ENCODE data around the gene STK11.

STK11 gene

DNA sequence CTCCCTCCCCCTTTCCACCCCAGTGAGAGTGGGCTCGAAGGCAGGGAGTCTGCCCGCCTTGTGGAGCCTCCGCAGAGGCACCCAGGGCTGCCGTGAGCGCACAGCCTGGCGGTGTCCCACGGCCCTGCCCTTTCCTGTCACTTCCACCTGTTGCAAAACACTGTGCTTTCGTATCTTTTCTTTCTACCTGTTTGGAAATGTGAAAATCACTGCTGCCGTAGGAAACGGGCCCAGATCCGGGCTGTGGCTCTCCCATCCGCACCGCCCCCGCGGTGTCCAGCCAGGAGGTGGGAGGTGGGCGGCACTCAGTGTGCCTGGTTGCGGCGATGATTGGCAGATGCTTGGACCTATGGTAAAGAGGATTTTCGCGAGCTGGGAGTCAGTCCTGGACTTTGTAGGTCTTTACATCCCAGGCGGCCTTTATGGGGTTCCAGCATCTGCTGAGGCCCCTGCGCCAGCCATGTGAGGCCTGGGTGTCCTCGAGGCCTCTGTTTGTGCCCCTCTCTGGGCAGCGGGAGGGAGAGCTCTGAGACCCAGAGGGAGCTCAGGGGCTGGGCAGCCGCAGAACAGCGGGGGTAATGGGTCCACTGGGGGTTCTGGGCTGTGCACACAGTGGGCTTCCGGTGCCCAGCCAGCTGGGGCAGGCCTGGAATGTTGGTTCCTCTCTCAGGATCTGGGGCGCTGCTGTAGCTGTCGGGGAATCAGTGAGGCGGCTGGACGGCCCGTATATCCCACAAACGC lies 6.1 kb downstream of the STK11 start:
- no peak for DNase-seq (ENCODE audit: low read depth)

DNA sequence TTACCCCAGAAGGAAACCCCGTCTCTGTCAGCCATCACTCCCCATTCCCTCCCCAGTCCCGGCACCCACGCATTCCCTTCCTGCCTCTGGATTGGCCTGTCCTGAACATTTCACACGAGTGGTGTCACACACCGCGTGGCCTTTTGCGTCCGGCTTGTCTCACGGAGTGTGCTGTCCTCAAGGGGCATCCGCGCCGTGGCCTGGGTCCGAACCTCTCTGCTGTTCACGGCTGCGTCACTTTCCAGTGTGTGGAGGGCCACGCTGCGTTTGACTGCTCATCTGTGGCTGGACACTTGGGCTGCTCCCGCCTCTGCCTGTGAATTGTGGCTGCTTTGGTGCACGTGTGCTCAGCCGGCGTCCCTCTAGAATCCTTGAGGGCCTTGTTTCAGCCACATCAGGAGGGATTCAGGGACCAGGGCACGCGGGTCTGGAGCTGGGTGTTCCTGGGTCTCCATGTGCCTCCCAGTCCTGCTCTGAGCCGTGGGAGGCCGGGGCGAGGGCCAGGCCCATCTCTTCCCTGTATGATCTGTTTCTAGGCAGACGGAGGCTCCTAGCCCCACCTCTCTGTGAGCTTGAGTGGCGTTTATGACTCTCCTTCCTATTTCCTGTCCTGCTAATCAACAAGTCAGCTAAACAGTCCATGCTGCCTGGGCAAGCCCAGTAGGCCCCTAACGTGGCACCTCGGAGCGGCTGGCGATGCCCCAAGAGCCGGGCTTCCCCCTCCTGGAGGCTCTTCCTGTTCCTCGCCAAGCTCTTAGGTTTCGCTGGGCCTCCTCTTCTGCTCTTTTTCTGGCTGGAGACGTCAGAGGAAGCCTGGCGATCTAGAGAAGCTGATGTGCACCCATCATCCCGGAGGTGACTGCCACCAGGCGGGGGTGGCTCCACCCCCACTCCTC lies 8.1 kb downstream of the STK11 start:
- DNase-seq (ENCODE audit: low read depth), result no peak

DNA sequence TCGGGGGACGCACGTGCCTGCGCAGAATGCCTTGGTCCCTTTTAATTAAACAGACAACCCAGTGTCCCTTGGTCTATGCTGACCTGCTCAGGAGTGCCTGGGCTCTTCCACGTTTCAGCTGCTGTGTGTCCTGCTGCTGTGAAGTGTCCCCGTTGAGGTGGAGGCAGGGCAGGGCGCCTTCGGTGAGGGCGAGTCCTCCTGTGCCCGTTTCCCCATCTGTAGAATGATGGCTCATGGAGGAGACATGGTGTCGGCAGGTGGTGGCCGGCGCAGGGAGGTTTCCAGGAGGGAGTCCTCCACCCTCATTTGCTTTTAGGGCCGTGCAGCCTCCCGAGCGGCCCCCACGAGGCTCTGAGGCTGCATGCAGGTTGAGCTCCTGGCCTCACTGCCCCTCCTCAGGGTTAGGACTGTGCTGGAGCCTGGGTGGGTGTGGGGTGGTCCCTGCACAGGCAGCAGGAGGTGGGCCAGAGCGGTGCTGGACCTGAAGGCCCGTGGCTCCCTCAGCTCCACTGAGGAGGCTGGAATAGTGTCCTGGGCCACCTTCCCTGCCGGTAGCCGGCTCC lies 8.8 kb downstream of the STK11 start:
- DNase-seq (ENCODE audit: low read depth), result no peak

DNA sequence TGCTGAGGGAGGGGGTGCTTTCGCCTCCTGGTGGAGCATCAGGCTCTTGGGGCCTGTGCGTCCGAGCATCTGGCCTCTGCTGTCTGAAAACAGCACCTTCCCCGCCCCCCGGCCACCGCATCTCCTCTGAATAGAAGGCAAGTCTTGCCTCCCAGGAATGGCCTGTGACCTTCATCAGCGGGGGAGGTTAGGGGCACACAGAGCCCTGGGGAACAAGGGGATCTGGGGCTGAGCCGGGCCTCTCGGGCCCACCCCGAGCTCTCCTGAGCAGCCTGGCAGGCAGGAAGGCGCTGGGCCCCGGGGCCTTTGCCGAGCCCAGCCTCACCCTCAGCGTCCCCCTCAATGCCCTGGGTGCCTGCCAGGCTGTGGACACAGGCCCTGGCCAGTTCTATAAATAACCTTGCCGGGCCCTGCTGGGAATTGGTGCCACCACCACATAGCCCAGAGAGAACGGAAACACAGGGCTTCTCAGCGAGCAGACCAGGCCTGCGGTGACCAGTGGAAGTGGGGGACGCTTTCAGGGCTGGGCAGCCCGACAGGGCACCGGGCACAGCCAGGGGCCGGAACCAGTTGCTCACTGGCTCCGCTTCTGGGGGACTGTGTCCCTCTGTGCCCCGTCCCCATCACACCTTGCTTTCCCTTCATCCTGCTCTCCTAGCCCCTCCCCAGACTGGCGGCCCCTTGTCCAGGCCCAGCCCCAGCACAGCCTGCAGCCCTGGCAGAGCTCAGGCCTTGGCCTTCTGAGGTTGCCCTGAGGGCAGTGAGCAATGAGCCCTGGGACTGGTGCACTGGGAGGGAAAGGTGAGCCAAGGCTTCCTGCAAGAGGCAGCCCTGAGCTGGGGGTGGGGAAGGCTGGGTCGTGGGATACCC lies 9.5 kb downstream of the STK11 start:
- no peak for DNase-seq (ENCODE audit: low read depth)

DNA sequence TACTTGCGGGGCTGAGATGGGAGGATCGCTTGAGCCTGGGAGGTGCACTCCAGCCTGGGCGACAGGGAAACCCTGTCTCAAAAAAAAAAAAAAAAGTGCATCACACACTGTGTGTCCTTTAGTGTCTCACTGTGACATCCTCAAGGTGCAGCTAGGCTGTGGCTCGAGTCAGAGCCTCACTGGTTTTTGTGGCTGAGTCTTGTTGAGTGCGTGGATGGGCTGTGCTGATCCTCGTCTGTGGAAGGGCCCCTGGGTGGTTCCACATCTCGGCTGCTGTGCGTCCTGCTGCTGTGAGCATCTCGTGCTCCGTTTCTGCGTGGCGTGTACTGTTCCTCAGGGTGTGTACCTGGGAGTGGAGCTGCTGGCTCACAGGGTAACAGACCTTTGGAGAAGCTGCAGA lies 11.2 kb downstream of the STK11 start:
- DNase-seq (ENCODE audit: low read depth), result no peak

DNA sequence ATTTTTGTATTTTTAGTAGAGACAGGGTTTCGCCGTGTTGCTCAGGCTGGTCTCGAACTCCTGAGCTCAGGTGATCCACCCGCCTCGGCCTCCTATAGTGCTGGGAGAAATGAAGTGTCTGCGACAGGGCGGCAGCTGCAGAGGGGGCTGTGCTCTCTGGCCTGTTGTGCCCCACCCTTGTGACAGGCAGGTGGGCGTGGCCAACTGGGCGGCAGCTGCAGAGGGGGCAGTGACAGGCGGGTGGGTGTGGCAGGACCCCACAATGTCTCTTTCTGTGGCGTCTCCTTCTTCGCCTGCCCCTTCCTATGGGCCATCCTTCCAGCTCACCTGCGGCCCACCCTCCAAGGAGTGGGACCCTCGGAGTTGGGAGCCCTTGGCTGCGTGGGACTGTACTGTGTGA lies 11.8 kb downstream of the STK11 start:
- no peak for DNase-seq (ENCODE audit: low read depth)

DNA sequence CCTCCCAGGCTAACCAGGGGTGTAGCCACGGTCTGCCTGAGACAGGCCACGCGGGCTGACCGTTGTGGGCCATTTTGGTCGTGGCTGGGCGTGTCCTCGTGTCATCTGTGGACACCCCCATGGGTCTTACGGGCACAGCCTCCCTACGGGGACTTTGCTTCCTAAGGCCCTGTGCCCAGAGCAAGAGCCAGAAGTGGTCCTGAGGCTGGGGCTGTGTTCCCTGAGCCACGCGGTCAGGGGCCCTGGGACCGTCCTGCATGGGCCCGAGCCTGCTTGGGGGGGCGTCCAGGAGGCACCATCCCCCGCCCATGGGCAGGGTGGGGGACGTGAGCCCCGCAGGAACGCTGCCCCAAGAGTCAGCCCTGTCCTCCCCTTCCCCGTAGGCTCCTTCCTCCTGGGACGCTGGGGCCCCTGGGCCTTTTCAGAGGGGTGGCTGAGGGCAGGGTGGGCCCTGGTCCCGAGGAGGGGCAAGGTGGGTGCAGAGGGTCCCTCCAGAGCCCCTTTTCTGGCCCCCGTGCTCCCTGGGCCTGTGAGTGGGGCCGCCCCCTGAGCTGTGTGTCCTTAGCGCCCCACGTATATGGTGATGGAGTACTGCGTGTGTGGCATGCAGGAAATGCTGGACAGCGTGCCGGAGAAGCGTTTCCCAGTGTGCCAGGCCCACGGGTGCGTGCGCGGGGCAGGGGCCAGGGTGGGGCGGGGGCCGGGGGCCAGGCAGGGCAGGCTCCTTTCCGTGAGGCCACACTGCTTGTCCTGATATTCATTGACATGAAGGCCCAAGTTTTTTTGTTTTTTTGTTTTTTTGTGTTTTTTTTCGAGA lies 13.4 kb downstream of the STK11 start:
- DNase-seq (ENCODE audit: low read depth), result no peak

DNA sequence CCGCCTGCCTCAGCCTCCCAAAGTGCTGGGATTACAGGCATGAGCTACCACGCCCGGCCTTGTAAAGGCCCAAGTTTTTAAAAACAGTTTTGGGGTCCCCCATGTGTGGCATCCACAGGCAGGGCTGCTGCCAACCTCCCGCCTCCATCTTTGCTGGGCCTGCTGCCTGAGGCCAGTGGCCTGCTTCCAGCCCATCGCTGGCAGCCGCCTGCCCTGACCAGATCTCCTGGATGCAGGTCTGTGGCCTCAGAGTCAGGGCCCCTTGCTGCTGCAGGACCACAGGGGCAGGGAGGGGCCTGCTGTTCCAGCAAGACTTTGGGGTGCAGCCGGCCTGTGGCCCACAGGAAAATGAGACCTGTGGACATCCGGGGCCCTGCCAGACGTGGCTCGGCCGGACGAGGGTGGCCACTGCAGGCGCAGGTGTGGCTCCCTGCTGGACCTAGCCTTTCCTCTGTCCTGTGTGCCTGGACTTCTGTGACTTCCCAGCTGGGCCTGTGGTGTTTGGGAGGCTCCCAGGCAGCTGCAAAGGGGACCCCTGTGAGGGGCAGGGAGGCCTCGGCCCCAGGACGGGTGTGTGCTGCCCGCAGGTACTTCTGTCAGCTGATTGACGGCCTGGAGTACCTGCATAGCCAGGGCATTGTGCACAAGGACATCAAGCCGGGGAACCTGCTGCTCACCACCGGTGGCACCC lies 14.4 kb downstream of the STK11 start:
- DNase-seq (ENCODE audit: low read depth), result no peak

DNA sequence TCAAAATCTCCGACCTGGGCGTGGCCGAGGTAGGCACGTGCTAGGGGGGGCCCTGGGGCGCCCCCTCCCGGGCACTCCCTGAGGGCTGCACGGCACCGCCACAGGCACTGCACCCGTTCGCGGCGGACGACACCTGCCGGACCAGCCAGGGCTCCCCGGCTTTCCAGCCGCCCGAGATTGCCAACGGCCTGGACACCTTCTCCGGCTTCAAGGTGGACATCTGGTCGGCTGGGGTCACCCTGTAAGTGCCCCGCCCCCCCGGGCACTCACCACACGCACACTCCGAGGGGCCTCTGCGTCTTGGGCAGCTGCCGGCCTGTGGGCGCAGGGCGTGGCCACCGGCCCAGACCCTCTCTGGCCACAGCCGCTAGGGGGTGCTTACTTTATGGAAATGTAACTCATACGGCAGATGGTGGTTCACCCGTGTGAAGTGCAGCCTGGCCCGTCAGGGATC lies 14.9 kb downstream of the STK11 start:
- DNase-seq (ENCODE audit: low read depth), result no peak

DNA sequence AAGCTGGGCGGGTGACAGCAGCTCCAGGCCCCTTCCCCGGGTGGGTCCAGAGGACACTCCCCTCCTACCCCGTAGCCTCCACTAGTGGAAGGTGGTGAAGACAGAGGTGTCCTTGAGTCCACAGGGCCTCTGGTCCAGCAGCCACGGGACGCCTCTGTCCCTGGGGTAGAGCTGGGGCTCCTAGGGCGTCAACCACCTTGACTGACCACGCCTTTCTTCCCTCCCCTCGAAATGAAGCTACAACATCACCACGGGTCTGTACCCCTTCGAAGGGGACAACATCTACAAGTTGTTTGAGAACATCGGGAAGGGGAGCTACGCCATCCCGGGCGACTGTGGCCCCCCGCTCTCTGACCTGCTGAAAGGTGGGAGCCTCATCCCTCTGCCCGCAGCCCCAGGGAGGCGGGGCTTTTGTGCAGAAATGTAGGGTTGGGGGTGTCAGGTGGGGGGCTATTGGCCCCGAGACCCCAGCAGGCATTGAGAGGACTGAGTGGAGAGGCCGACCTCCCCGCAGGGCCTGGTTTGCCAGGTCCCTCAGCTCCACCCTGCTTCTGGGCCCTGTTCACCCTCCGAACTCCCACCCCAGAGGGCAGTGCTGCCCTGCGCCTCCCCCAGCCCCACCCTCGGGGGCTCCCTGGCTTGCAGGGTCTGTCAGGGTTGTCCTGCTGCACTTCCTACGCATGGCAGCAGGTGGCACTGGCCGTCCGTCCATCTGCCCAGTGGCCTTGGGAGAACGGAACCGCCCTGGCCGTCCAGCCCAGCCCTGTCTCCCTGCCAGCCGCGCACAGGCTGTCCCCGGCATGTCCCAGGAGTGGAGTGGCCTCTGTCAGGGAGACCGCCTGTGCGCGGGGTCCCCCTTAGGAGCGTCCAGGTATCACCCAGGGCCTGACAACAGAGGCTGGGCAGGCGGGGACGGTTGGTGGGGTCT lies 15.7 kb downstream of the STK11 start:
- no peak for DNase-seq (ENCODE audit: low read depth)

DNA sequence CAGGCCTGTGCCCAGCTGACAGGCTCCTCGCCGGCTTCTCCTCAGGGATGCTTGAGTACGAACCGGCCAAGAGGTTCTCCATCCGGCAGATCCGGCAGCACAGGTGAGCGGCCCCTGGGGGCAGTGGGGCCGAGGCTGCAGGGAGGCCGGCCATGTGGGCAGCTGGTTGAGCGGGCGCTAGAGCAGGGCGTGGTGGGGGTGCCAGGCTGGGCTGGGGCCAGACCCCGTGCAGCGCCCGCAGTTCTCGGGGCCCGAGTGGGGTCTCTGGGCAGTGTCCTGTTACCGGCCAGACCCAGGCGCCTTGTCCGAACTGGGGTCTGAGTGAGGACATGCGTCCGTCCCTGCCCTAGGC lies 16.3 kb downstream of the STK11 start:
- no peak for DNase-seq (ENCODE audit: low read depth)

DNA sequence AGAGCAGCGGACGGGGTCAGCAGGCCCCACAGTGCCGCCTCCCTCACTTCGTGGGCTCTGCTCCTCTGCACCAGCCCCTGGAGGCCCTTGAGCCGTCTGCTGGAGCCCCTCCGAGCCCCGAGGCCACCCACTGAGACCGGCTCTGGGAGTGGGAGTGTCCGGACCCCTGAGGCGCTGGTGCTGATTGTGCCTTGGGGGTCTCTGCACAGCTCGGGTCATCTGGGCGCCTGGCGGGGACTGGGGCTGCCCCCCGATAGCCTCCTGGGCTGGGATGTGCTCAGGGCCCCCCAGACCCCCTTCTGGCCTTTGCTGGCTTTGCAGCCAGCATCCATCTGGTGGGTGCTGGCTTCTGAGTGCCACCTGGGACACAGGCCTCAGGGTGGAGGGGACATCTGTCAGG lies 16.8 kb downstream of the STK11 start:
- DNase-seq (ENCODE audit: low read depth), result no peak

DNA sequence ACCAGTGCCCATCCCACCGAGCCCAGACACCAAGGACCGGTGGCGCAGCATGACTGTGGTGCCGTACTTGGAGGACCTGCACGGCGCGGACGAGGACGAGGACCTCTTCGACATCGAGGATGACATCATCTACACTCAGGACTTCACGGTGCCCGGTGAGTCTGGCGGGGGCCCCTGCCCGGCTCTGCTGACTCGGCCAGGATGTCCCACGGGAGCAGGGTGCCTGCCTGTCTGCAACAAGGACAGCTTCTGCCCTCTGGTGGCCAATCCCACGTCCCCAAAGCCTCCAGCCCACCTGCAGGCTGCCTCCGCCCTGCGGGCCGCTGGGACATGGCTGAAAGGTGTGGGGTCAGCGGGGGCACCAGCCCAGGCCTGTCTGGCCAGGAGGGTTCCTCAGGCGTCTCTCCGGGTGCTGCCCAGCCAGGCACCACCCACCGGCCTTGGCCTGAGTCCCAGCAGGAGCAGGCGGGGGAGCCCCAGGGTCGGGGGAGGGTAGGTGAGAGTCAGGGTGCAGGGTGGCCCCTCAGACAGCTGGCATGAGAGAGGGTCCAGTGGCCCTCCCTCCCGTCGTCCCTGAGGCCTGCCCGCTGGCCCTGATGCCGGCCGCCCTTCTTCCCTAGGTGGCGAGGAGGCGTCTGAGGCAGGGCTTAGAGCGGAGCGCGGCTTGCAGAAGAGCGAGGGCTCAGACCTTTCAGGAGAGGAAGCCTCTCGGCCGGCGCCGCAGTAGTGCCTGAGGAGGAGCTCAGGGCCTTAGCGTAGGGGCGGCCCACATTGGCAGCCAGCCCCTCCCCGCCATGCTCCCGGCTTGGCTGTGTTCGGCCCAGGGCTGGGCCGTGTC lies 17.7 kb downstream of the STK11 start:
- no peak for DNase-seq (ENCODE audit: low read depth)

DNA sequence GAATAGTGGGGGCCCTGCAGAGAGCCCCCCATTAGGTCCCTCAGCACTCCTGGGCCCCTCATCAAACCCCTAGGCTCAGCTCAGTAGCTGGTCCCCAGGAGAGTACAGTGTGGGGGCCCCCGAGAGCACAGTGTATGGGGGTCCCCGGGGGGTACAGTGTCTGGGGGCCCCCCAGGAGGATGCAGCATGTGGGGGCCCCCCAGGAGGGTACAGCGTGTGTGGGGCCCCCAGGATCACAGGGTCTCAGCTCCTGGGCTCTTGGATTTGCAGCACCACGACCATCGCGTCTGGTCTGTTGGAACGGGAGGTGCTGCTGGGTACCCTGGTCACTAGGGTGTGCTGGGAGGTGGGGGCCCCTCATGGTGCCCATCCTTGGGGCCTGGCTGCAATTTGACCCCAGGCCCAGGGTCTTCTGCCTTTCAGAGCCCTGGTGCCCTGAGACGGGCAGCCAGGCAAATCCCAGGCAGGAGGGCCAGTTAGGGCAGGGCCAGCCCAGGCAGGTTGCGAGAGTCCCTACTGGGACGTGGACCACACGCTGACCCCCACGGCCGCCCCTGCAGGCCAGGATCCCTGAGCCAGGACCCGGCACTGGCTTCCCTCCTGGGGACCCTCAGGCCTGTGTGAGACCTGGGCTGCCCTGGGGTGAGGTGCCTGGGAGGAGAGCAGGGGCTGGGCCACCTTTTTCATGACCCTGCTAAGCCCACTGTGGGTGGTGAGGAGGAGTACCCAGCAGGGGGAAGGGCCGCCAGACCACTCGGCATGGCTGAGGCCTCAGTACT lies 18.7 kb downstream of the STK11 start:
- DNase-seq (ENCODE audit: low read depth), result no peak

DNA sequence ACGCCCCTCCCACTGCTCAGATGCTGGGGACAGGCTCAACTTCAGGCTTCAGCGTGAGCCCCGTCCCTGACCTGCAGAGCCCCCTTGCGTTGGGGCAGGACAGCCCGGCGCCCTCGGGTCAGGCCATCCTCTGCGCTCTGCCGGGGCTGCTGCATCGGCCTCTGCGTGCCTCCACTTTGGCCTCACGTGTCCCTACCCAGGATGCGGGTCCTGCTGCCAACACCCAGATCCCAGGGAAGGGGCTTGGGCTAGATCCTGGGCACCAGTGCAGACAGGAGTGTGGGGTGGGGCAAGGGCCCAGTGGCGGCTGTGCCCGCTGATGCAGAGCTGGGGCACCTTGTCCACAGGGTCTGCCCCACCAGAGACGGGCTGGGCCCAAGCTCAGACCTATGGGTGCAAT lies 19.3 kb downstream of the STK11 start:
- no peak for DNase-seq (ENCODE audit: low read depth)

DNA sequence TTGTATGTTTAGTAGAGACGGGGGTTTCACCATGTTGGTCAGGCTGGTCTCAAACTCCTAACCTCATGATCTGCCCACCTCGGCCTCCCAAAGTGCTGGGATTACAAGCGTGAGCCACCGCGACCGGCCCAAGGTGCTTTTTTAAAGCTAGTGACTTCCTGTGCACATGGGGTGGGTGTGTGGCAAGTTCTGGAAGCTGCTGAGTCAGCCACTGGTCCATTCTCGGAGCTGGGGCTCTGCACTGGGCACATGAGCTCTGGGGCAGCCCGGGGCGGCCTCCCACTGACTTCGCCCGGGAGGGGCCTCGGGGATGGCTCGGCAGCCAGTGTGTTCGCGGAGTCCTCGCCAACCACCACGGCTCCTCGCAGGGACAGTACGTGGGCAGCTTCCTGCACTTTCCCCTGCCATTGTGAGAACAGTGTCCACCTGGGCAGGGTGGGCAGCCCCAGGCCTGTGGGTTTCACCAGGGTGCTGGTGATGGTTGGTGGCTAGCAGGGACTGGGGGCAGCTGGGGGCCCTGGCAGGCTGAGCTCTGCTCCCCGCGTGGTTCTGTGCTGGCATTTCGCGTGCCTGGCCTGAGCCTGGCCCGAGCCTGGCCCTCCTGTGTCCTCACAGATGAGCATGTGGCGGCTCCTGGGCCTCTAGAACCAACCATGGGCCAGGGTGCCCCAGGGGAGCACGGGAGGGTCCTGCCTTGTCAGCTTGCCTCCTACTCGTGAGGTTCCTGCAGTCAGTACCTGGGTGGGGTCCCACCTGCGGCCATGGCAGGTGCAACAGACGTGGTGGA lies 20.1 kb downstream of the STK11 start:
- no peak for DNase-seq (ENCODE audit: low read depth)

DNA sequence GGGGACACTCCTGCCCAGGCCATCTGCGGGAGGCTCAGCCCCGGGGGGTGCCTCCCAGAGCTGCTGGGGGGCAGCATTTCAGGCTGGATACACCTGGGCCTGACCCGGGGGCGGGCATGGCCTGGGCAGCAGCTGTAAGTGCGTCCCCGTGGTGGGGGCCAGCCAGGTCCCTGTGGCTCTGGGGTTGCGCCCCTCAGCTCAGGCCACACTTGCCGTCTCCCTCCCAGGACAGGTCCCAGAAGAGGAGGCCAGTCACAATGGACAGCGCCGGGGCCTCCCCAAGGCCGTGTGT lies 20.6 kb downstream of the STK11 start:
- no peak for DNase-seq (ENCODE audit: low read depth)

All from activated gamma-delta T cell treated with anti-CD3 and anti-CD28 coated beads, Interleukin-2, amount 50 U/mL, for 16 hours (primary cell).